ENCODE data around the gene FXN.
"Not testable (repeated sequence)": the region's sequence is repeated elsewhere in the genome, so short reads cannot be mapped to it uniquely, and the experiment has no call there.

Gene FXN

GRCh38 chr9:69035438-69036308, at the start of gene FXN:
Gene FXN (plus strand): TSS chr9:69035752. CDS start chr9:69035783, 31 bp downstream.
- peak; percentile 81 for DNase-seq

GRCh38 chr9:68986949-68987348, 48.6 kb upstream of the FXN start:
- not testable (repeated sequence) for DNase-seq

GRCh38 chr9:68991457-68991856, 44.1 kb upstream of the FXN start:
- no peak for DNase-seq

GRCh38 chr9:68995776-68996175, 39.8 kb upstream of the FXN start:
- no peak for DNase-seq

- DNase-seq: peak; percentile 27
Observed at GRCh38 chr9:68996462-68996861, 39.1 kb upstream of the FXN start.

GRCh38 chr9:68997666-68998065, 37.9 kb upstream of the FXN start:
- no peak for DNase-seq

GRCh38 chr9:68998385-68998784, 37.2 kb upstream of the FXN start:
- no peak for DNase-seq

GRCh38 chr9:68998812-68999211, 36.7 kb upstream of the FXN start:
- DNase-seq: no peak

- peak; percentile 74 for DNase-seq
Observed at GRCh38 chr9:68999393-69000105, 36.0 kb upstream of the FXN start.

GRCh38 chr9:69001921-69002320, 33.6 kb upstream of the FXN start:
- DNase-seq: no peak

- no peak for DNase-seq
Observed at GRCh38 chr9:69003051-69003450, 32.5 kb upstream of the FXN start.

GRCh38 chr9:69004836-69005235, 30.7 kb upstream of the FXN start:
- DNase-seq: no peak

GRCh38 chr9:69009708-69010107, 25.8 kb upstream of the FXN start:
- no peak for DNase-seq

GRCh38 chr9:69012696-69013381, 22.7 kb upstream of the FXN start:
- no peak for DNase-seq

- DNase-seq: no peak
Observed at GRCh38 chr9:69013382-69013727, 22.2 kb upstream of the FXN start.

GRCh38 chr9:69014013-69014412, 21.5 kb upstream of the FXN start, which contains the start of gene PRKACG:
Gene PRKACG (minus strand): TSS chr9:69014113. CDS start chr9:69014092, 21 bp downstream.
- DNase-seq: no peak

GRCh38 chr9:69016191-69017096, 19.1 kb upstream of the FXN start:
- DNase-seq: no peak

GRCh38 chr9:69018737-69019136, 16.8 kb upstream of the FXN start:
- no peak for DNase-seq

GRCh38 chr9:69019808-69020207, 15.7 kb upstream of the FXN start:
- DNase-seq: peak; percentile 17

- DNase-seq: no peak
Observed at GRCh38 chr9:69020301-69021145, 15.0 kb upstream of the FXN start.

GRCh38 chr9:69023650-69024049, 11.9 kb upstream of the FXN start:
- DNase-seq: peak; percentile 77
